Urinary bladder (tissue), 4 donors: ENCODE data around the gene S100B. TPM values are rescaled to one million over a fixed set of nuclear protein-coding genes. Genes with fewer than 3 reads are reported as not detected.

Experiments
- DNase-seq: peaks from one replicate; pipeline ENCODE4 v3.0.0-alpha.2; 2015; ENCODE audit errors: extremely low spot score
- H3K27ac ChIP-seq: one replicate; pipeline ENCODE4 v1.5.1; 2013; ENCODE audit warnings: low read depth, mild to moderate bottlenecking, moderate library complexity
- H3K36me3 ChIP-seq: one replicate; pipeline ENCODE4 v1.6.1; 2013; ENCODE audit warnings: mild to moderate bottlenecking, moderate library complexity; ENCODE audit not compliant: insufficient read depth
- H3K4me1 ChIP-seq: one replicate; pipeline ENCODE4 v1.6.1; 2013; ENCODE audit warnings: mild to moderate bottlenecking, moderate library complexity; ENCODE audit not compliant: insufficient read depth
- H3K4me3 ChIP-seq: one replicate; pipeline ENCODE4 v1.5.1; 2013; ENCODE audit warnings: low read depth, low read length
- WGBS: extraction: QIAGEN DNeasy Blood & Tissue Kit; methylation state at CpG from one replicate; pipeline ENCODE4 v1.1.7; 2013; 5-methylcytosine and 5-hydroxymethylcytosine counted together
- polyA plus RNA-seq: library from polyadenylated mRNA; stranded (reverse); fragments of 200-250 nt; gene quantifications from one replicate; pipeline ENCODE4 v1.2.3, GENCODE V29; 2013
- total RNA-seq: library from RNA; depleted of rRNA; stranded (reverse); fragments of >200 nt; gene quantifications from one replicate; pipeline ENCODE4 v1.2.3, GENCODE V29; 2014
- donor health status: healthy with polysubstance abuse.
- donor health status: healthy.

S100B gene
- total and polyA plus RNA-seq, 2 donors, result 12.4 to 31.9 TPM

DNA sequence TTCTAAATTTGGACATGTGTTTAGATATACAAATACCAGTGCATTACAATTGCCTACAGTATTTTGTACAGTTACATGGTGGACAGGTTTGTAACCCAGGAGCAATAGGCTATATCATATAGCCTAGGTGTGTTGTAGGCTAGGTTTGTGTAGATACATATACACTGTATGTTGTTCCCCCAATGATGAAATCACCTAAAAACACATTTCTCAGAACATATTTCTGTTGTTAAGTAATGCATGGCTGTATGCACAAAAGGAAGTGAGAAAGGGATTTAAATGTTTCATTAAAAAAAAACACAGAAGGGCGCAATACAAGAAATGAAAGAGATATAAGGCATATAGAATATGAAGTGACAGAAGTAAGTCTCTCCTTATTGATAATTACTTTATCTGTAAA, 32.0 kb downstream of the S100B start:
- WGBS, result 97% methylated on average over 1 of the region's 1 CpG

GRCh38 chr21:46570631-46571030, 34.3 kb downstream of the S100B start:
- no peak for DNase-seq
- Histone ChIP-seq H3K4me1 (no peaks in the 10 kb centered on the region), H3K27ac (no peak overlapping the region), H3K36me3 (peaks cover 7% of the 10 kb centered on the region), H3K4me3 (no peak overlapping the region)

More for the DNA sequence above, 32.0 kb downstream of the S100B start:
- Histone ChIP-seq H3K4me1 (no peaks in the 10 kb centered on the region), H3K27ac (no peak overlapping the region), H3K4me3 (no peak overlapping the region), H3K36me3 (peaks cover 5% of the 10 kb centered on the region)
- DNase-seq, result no peak

- no peak for DNase-seq
- no peak overlapping the region for H3K4me3 ChIP-seq
- no peaks in the 10 kb centered on the region for H3K4me1 ChIP-seq
- peaks cover 7% of the 10 kb centered on the region for H3K36me3 ChIP-seq
- 82% methylated on average over 2 of the region's 2 CpGs for WGBS
- H3K27ac ChIP-seq, result no peak overlapping the region
These were observed 34.8 kb downstream of the S100B start for GRCh38 chr21:46570119-46570518.

- DNase-seq, result no peak
- Histone ChIP-seq H3K36me3 (peaks cover 7% of the 10 kb centered on the region), H3K4me1 (no peaks in the 10 kb centered on the region), H3K4me3 (no peak overlapping the region), H3K27ac (no peak overlapping the region)
- WGBS, result 92% methylated on average over 1 of the region's 1 CpG
These were observed 35.8 kb downstream of the S100B start for GRCh38 chr21:46569081-46569480.

GRCh38 chr21:46568562-46568961, 36.3 kb downstream of the S100B start:
- DNase-seq, result no peak
- 92% methylated on average over 4 of the region's 4 CpGs for WGBS
- H3K36me3 ChIP-seq, result peaks cover 7% of the 10 kb centered on the region

DNA sequence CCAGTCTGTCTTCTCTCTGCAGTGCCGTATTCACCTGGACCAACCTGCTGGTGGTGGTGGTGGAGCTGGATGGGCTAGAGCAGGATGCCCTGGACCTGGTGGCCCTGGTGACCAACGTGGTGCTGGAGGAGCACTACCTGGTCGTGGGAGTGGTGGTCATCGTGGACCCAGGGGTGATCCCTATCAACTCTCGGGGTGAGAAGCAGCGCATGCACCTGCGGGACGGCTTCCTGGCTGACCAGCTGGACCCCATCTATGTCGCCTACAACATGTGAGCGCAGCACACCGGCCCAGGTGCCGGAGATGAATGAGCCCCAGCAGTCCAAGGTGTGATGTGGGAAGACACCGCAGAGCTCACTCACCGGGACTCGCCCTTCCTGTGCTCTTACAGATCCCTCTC, 37.5 kb downstream of the S100B start:
- no peaks in the 10 kb centered on the region for H3K4me1 ChIP-seq
- DNase-seq, result no peak
- peaks cover 2% of the 10 kb centered on the region for H3K36me3 ChIP-seq
- WGBS, result 89% methylated on average over 15 of the region's 15 CpGs
- H3K4me3 ChIP-seq, result no peak overlapping the region
- H3K27ac ChIP-seq, result no peak overlapping the region

More at GRCh38 chr21:46568562-46568961, 36.3 kb downstream of the S100B start:
- Histone ChIP-seq H3K4me1 (no peaks in the 10 kb centered on the region), H3K4me3 (no peak overlapping the region), H3K27ac (no peak overlapping the region)

GRCh38 chr21:46564391-46564790, 40.5 kb downstream of the S100B start:
- Histone ChIP-seq H3K36me3 (peaks cover 2% of the 10 kb centered on the region), H3K4me3 (no peak overlapping the region), H3K4me1 (no peaks in the 10 kb centered on the region), H3K27ac (no peak overlapping the region)
- WGBS, result 90% methylated on average over 10 of the region's 10 CpGs
- DNase-seq, result no peak

GRCh38 chr21:46562964-46563607, 41.8 kb downstream of the S100B start:
- WGBS, result 81% methylated on average over 14 of the region's 14 CpGs
- no peak overlapping the region for H3K4me3 ChIP-seq
- no peak for DNase-seq
- H3K4me1 ChIP-seq, result no peaks in the 10 kb centered on the region
- peaks cover 2% of the 10 kb centered on the region for H3K36me3 ChIP-seq
- no peak overlapping the region for H3K27ac ChIP-seq

DNA sequence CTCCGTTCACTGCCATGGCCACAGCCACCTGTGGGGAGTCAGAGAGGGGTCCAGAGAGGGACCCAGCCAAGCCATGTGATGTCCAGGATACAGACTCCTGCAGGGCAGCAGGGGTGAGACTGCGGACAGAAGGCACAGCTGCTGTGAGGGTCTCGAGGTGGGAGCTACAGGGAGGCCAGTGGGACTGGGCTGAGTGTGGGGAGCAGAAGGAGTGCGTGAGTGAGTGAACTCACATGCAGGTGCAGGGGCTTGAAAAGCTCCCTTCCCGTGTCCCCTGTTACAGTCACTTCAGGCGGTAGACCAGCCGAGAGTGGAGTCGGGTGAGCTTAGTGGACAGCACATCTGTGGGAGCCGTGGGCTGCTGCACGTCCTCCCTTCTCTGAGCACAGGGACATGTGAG, 42.4 kb downstream of the S100B start:
- no peaks in the 10 kb centered on the region for H3K4me1 ChIP-seq
- peaks cover 2% of the 10 kb centered on the region for H3K36me3 ChIP-seq
- 83% methylated on average over 10 of the region's 10 CpGs for WGBS
- H3K4me3 ChIP-seq, result no peak overlapping the region
- DNase-seq, result no peak
- no peak overlapping the region for H3K27ac ChIP-seq

GRCh38 chr21:46561445-46562090, 43.3 kb downstream of the S100B start:
- no peak overlapping the region for H3K27ac ChIP-seq
- no peak for DNase-seq
- peaks cover 2% of the 10 kb centered on the region for H3K36me3 ChIP-seq
- no peak overlapping the region for H3K4me3 ChIP-seq
- 95% methylated on average over 19 of the region's 19 CpGs for WGBS
- no peaks in the 10 kb centered on the region for H3K4me1 ChIP-seq

DNA sequence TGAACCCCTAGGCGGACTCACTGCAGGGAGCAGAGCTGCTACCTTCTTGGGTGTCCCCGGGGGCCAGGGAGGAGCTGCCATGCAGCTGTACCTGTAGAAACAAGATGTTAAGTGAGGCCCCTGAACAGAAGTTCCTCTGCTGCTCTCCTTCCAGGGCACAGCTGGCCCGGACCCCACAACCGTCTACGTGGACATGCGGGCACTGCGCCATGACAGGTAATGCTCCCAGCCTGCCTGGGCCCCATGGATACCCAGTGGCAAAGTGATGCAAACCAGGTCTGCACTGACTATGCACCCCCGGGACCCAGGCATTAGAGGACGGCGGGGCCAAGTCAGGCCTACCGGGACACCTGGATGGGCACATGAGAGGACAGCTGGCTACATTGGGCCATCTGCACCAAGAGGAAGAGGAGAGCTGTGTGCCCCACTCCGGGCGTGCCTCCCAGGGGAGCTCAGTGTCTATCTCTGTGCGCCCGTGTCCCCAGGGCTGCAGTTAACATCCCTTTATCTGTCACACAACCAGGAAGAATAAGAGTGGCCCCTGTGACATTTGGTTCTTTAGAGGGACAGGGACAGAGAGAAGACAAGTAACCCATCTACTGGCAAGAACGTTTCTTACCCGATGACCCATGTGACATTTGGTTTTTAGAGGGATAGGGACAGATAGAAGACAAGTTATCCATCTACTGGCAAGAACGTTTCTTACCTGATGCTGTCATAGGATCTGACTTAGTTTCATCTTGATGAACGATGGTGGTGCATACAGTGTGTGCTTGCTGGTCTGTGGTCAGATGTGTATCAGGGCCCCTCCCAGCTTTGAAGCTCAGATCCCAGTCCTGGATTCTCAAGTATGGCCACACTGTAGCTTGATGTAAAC, 44.1 kb downstream of the S100B start:
- Histone ChIP-seq H3K4me3 (no peak overlapping the region), H3K27ac (no peak overlapping the region), H3K4me1 (no peaks in the 10 kb centered on the region), H3K36me3 (no peaks in the 10 kb centered on the region)
- DNase-seq, result no peak
- 87% methylated on average over 19 of the region's 19 CpGs for WGBS

DNA sequence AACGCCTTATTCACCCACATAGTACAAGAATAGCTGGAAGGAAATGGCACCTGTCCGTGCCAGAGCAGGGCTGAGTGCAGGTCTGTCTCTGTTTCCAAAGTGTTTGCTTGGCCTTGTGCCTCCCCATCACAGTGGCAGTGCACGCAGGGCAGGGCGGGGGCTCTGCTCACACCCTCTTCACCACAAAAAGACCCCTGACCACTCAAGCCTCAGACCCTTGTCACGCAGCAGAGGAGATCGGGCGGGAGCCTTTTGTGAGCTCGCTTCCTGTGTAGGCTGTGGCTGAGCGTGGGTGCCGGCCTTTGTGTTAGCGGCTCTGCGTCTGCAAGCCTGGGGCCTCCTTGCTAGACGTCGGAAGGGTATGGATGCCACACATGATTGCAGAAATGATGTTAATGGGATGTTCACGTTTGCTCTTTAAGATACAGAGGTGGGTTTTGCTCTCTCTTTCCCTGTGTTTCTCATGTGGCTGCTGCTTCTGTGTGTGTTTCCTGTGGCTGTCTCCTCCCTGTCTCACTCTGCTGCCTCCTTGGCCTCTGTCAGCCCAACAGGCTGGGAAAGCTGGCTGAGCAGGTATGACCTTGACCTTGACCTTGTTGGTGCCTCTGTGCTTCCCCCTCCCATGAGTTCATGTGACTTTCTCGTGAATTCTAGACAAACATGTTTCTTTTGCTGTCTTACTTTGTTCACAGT, 45.4 kb downstream of the S100B start:
- no peak overlapping the region for H3K27ac ChIP-seq
- H3K4me1 ChIP-seq, result no peaks in the 10 kb centered on the region
- H3K4me3 ChIP-seq, result no peak overlapping the region
- DNase-seq, result no peak
- 76% methylated on average over 16 of the region's 16 CpGs for WGBS
- H3K36me3 ChIP-seq, result no peaks in the 10 kb centered on the region

GRCh38 chr21:46557919-46558392, 46.9 kb downstream of the S100B start:
- Histone ChIP-seq H3K4me1 (no peaks in the 10 kb centered on the region), H3K27ac (no peak overlapping the region), H3K4me3 (no peak overlapping the region), H3K36me3 (no peaks in the 10 kb centered on the region)
- DNase-seq, result no peak
- 96% methylated on average over 26 of the region's 26 CpGs for WGBS
